Colonic mucosa (tissue), 4 donors: ENCODE results near the gene TVP23C. TPM values are rescaled to one million over a fixed set of nuclear protein-coding genes. Genes with fewer than 3 reads are reported as not detected.

Experiments
- DNase-seq: peaks from one replicate; pipeline ENCODE4 v3.0.0-alpha.2; 2020
- H3K27ac ChIP-seq: fragments of 200-600 bp; one replicate; pipeline ENCODE4 v1.8.0; 2021
- H3K27me3 ChIP-seq: fragments of 200-600 bp; one replicate; pipeline ENCODE4 v1.8.0; 2021
- H3K36me3 ChIP-seq: fragments of 200-600 bp; one replicate; pipeline ENCODE4 v1.8.0; 2021
- H3K4me1 ChIP-seq: fragments of 200-600 bp; one replicate; pipeline ENCODE4 v1.8.0; 2021; ENCODE audit warnings: mild to moderate bottlenecking
- H3K4me3 ChIP-seq: fragments of 200-600 bp; one replicate; pipeline ENCODE4 v1.8.0; 2021
- H3K9ac ChIP-seq, 2 donors: one replicate each; pipeline ENCODE4 v1.7.0; 2013; ENCODE audit warnings: control low read depth in 2 of 2, low read depth in 2 of 2, low read length in 2 of 2
- H3K9me3 ChIP-seq: fragments of 200-600 bp; one replicate; pipeline ENCODE4 v1.8.0; 2021
- intact Hi-C: fragments of 100-400 bp; cut with DNase I; formaldehyde crosslinking; loops from one replicate; pipeline ENCODE4 v1.14.1; 2022
- total RNA-seq, 2 donors: library from RNA; stranded (reverse); fragmentation: NEBNext Ultra II Directional in 1 of 2; extraction: Animal tissue kit (Norgen Biotek cat#: 25700) in 1 of 2; gene quantifications; one replicate each; pipeline ENCODE4 v1.2.1, GENCODE V29; 2021
- TF ChIP-seq, protein P1 (sequence below): fragments of 200-600 bp; IDR thresholded peaks from one replicate; pipeline ENCODE4 v1.8.0; 2022; ENCODE audit warnings: antibody characterized with exemption, mild to moderate bottlenecking
- donor health status: healthy.
- donor health status: DM: no; HTN: no; CAD: no.
- donor health status: DM: no; HTN: no; CAD: no.

Gene TVP23C
- total RNA-seq, 2 donors from 2014 or later = 10.7 to 14.0 TPM

DNA sequence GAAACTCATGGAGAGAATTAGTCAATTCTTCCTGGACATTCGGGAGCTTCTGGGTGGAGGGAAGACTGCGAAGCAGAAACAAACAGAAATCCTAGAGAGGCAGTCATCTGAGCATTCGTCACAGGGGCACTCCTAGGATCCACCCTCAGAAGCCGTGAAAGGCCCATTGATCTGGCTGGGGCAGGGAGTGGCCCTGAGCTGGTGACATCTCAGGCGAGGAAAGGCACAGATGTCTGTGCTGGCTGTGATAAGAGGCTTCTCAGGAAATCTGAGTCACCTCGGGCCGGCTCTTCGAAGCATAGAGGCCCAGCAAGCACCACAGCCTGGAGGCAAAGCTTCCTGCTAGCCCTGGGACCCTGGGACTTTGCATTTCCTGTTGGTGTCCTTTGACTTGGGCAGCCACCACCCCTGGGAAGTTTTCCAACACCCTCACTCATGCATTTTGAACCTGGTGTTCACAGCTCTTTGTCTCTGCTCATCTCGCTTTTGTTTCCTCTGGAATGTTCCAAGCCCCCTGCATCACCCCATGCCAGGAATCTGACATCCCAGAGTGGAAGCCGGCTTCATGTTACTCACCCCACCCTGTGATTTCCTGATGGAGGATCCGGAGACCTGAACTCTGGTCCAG lies 72.5 kb downstream of the TVP23C start:
- TF ChIP-seq, protein P1, sequence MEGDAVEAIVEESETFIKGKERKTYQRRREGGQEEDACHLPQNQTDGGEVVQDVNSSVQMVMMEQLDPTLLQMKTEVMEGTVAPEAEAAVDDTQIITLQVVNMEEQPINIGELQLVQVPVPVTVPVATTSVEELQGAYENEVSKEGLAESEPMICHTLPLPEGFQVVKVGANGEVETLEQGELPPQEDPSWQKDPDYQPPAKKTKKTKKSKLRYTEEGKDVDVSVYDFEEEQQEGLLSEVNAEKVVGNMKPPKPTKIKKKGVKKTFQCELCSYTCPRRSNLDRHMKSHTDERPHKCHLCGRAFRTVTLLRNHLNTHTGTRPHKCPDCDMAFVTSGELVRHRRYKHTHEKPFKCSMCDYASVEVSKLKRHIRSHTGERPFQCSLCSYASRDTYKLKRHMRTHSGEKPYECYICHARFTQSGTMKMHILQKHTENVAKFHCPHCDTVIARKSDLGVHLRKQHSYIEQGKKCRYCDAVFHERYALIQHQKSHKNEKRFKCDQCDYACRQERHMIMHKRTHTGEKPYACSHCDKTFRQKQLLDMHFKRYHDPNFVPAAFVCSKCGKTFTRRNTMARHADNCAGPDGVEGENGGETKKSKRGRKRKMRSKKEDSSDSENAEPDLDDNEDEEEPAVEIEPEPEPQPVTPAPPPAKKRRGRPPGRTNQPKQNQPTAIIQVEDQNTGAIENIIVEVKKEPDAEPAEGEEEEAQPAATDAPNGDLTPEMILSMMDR = no peak
- Histone ChIP-seq H3K27me3 (no peaks in the 10 kb centered on the region), H3K27ac (peak overlapping the region; percentile 56), H3K9me3 (no peaks in the 10 kb centered on the region), H3K9ac (peak overlapping the region in 1 of 2 donors; percentile 30), H3K36me3 (no peaks in the 10 kb centered on the region), H3K4me1 (no peaks in the 10 kb centered on the region), H3K4me3 (no peak overlapping the region)
- intact Hi-C loops = no loop called here
- DNase-seq = peak; percentile 73

DNA sequence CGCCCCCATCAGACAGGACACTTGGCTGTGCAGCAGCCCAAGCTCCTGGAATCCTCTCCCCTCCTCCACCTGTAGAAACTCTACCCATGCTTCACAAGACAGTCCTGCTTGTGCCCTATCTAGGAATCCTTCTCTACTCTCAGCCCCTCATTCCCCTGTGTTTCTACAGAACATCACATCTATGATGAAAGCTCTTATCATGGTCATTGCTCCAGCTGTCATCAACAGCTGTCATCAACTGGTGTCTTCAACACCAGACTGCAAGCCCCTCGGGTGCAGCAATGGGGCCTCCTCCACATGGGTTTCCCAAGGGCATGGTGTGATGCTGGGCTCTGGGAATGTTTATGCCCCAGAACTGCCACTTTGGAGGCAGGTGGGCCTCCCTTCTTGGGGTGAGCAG lies 74.7 kb downstream of the TVP23C start:
- Histone ChIP-seq H3K4me1 (no peaks in the 10 kb centered on the region), H3K9ac (no peak overlapping the region), H3K27me3 (no peaks in the 10 kb centered on the region), H3K9me3 (no peaks in the 10 kb centered on the region), H3K36me3 (no peaks in the 10 kb centered on the region), H3K4me3 (no peak overlapping the region), H3K27ac (no peak overlapping the region)
- no peak for DNase-seq
- intact Hi-C loops = no loop called here
- TF ChIP-seq, protein P1 = no peak

DNA sequence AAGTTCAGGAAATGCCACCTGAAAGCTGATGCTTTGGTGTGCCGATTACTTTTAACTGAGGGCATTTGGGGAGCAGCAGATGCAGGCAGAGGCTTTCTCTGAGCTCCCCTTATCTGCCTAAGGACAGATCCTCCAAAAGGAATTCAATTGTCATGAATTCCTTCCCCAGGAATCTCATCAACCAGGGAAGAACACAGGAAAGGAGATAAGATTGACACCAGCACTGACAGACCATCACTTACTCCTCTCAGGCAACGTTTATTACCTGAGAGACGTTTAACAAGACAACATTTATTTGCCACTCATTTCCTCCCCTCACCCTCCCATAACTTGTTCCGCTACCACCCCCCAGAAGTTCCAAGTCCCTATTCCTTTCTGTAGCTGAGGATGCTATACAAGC lies 78.2 kb downstream of the TVP23C start:
- no peaks in the 10 kb centered on the region for H3K9me3 ChIP-seq
- DNase-seq = no peak
- H3K27me3 ChIP-seq = no peaks in the 10 kb centered on the region
- H3K9ac ChIP-seq = no peak overlapping the region
- H3K27ac ChIP-seq = no peak overlapping the region
- no peak overlapping the region for H3K4me3 ChIP-seq
- no peaks in the 10 kb centered on the region for H3K4me1 ChIP-seq
- no peaks in the 10 kb centered on the region for H3K36me3 ChIP-seq
- TF ChIP-seq, protein P1 = no peak
- intact Hi-C loops = no loop called here

DNA sequence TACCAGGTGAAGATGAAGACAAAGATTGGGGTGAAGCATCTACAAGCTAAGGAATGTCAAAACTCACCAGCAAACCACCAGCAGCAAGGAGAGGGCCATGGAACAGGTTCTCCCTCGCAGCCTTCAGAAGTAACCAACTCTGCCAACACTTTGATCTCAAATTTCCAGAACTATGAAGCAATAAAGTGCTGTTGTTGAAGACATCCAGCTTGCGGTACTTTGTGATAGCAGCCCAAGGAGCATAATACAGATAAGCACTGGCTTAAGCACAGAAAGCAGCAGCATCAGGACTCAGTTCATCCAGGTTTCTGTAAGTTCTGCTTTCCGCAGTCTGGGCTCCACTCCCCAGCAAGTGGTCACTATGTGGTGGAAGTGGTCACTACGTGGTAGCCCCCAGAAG lies 79.9 kb downstream of the TVP23C start:
- Histone ChIP-seq H3K9ac (no peak overlapping the region), H3K4me3 (no peak overlapping the region), H3K27ac (no peak overlapping the region), H3K9me3 (no peaks in the 10 kb centered on the region), H3K4me1 (no peaks in the 10 kb centered on the region), H3K36me3 (no peaks in the 10 kb centered on the region), H3K27me3 (no peaks in the 10 kb centered on the region)
- intact Hi-C loops = no loop called here
- TF ChIP-seq, protein P1 = no peak
- no peak for DNase-seq

DNA sequence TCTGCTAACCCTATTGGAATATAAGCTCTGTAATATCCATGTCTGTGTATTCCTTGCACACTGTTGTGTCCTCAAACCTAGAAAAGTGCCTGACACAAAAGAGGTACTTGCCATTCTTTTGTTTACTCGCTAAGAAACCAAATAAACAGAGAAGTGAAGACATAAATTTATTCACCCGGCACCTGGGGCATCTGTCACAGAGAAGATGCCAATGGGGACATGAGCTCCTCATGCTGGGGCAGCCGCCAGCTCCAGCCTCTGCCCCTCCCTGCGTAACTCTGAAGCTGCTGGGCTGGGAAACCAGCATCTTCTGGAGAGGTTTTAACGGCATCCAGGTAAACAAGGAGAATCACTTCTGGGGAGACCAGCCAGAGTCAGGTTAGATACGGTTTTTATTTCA lies 80.8 kb downstream of the TVP23C start:
- H3K4me1 ChIP-seq = no peaks in the 10 kb centered on the region
- no peak overlapping the region for H3K4me3 ChIP-seq
- no peak overlapping the region for H3K27ac ChIP-seq
- DNase-seq = no peak
- TF ChIP-seq, protein P1 = no peak
- intact Hi-C loops = no loop called here
- H3K9me3 ChIP-seq = no peaks in the 10 kb centered on the region
- H3K36me3 ChIP-seq = no peaks in the 10 kb centered on the region
- no peaks in the 10 kb centered on the region for H3K27me3 ChIP-seq
- no peak overlapping the region for H3K9ac ChIP-seq
